Esophagus muscularis mucosa (tissue), 4 donors: Measurements from ENCODE around the gene ZNF438.

Source experiments
- CTCF ChIP-seq, 3 experiments: fragments of 200-600 bp in 2 of 3; fragments of 450-650 bp in 1 of 3; sonication (generic) in 2 of 3; IDR thresholded peaks; one replicate each; pipeline ENCODE4 v1.5.1; 2017 to 2019; ENCODE audit warnings: antibody characterized with exemption in 3 of 3, mild to moderate bottlenecking in 2 of 3, moderate library complexity in 1 of 3
- EP300 ChIP-seq: sonication (generic); formaldehyde crosslinking; IDR thresholded peaks from one replicate; pipeline ENCODE4 v1.6.1; 2017; ENCODE audit warnings: antibody characterized with exemption
- POLR2A ChIP-seq: fragments of 450-650 bp; IDR thresholded peaks from one replicate; pipeline ENCODE4 v1.6.1; 2017; ENCODE audit warnings: antibody characterized with exemption, moderate library complexity, mild to moderate bottlenecking, low read depth
- POLR2AphosphoS5 ChIP-seq, 2 donors: sonication (generic); formaldehyde crosslinking; IDR thresholded peaks; one replicate each; pipeline ENCODE4 v1.6.1; 2017; ENCODE audit warnings: antibody characterized with exemption in 2 of 2

- TF ChIP-seq CTCF (IDR thresholded peaks at IDR 0.05) (no peak), POLR2AphosphoS5 (IDR thresholded peaks at IDR 0.05) (no peak), EP300 (no peak), POLR2A (no peak)
These were observed 196.5 kb downstream of the ZNF438 start for GRCh38 chr10:30835146-30835545.
